Activated T-cell treated with anti-CD3 and anti-CD28 coated beads, Interleukin-2, amount 50 U/mL, for 72 hours (primary cell): Measurements from ENCODE around the gene NDUFAF2. TPM values are rescaled to one million over a fixed set of nuclear protein-coding genes. Genes with fewer than 3 reads are reported as not detected.

Source experiments
- ATAC-seq, 2 donors: fragments of 150-1000 bp; cut with Tn5 transposase; replicated peaks in 1 of 2; 2 replicates each; pipeline ENCODE4 v1.10.0; 2021; ENCODE audit warnings: moderate library complexity in 2 of 2, mild to moderate bottlenecking in 1 of 2
- DNase-seq, 2 donors: peaks; one replicate each; pipeline ENCODE4 v3.0.0; 2021 to 2022; ENCODE audit warnings: mixed read lengths in 1 of 2
- H3K27ac Mint-ChIP-seq: one replicate; pipeline ENCODE4 v1.8.0; 2022; ENCODE audit warnings: mild to moderate bottlenecking, moderate library complexity, mixed read lengths
- H3K27me3 Mint-ChIP-seq: one replicate; pipeline ENCODE4 v1.8.0; 2022; ENCODE audit warnings: low read depth, mixed read lengths
- H3K36me3 Mint-ChIP-seq, 2 donors: one replicate each; pipeline ENCODE4 v1.8.0; 2022; ENCODE audit warnings: mixed read lengths in 2 of 2, mild to moderate bottlenecking in 1 of 2; ENCODE audit not compliant: insufficient read depth in 2 of 2
- H3K4me1 Mint-ChIP-seq: one replicate; pipeline ENCODE4 v1.8.0; 2022; ENCODE audit warnings: low read depth, mixed read lengths
- H3K4me3 Mint-ChIP-seq, 2 donors: one replicate each; pipeline ENCODE4 v1.8.0; 2022; ENCODE audit warnings: mild to moderate bottlenecking in 2 of 2, mixed read lengths in 2 of 2, moderate library complexity in 2 of 2
- H3K9me3 Mint-ChIP-seq, 2 donors: one replicate each; pipeline ENCODE4 v1.8.0; 2022; ENCODE audit warnings: mixed read lengths in 2 of 2
- total RNA-seq, 2 donors: library from RNA; stranded (reverse); gene quantifications; one replicate each; pipeline ENCODE4 v1.2.3, GENCODE V29; 2022

Gene NDUFAF2
- total RNA-seq, 2 donors from 2014 or later, result 29.0 to 29.6 TPM

- H3K4me3 Mint-ChIP-seq, result no peak overlapping the region
- no peak for DNase-seq
- H3K27me3 Mint-ChIP-seq, result no peaks in the 10 kb centered on the region
- peaks cover 2 to 5% of the 10 kb centered on the region in 2 donors for H3K9me3 Mint-ChIP-seq
- peaks cover 14% of the 10 kb centered on the region for H3K4me1 Mint-ChIP-seq
- H3K36me3 Mint-ChIP-seq, result peaks cover 2 to 8% of the 10 kb centered on the region in 2 donors
- peak overlapping the region; percentile 71 for H3K27ac Mint-ChIP-seq
- no peak for ATAC-seq
Observed at GRCh38 chr5:60997721-60998120, 52.7 kb downstream of the NDUFAF2 start.

GRCh38 chr5:61000887-61001286 is 55.9 kb downstream of the NDUFAF2 start:
- Mint-ChIP-seq H3K4me3 (no peak overlapping the region), H3K36me3 (peaks cover 0 to 1% of the 10 kb centered on the region in 2 donors)

GRCh38 chr5:61001647-61002046 is 56.6 kb downstream of the NDUFAF2 start:
- Mint-ChIP-seq H3K36me3 (peaks cover 0 to 1% of the 10 kb centered on the region in 2 donors), H3K27ac (no peak overlapping the region), H3K4me3 (no peak overlapping the region), H3K9me3 (peaks cover 0 to 2% of the 10 kb centered on the region in 2 donors), H3K4me1 (no peaks in the 10 kb centered on the region), H3K27me3 (no peaks in the 10 kb centered on the region)
- DNase-seq, result no peak
- no peak for ATAC-seq

More at GRCh38 chr5:61000887-61001286, 55.9 kb downstream of the NDUFAF2 start:
- Mint-ChIP-seq H3K4me1 (peaks cover 2% of the 10 kb centered on the region), H3K27ac (no peak overlapping the region), H3K9me3 (peaks cover 0 to 2% of the 10 kb centered on the region in 2 donors), H3K27me3 (no peaks in the 10 kb centered on the region)
- DNase-seq (no peak), ATAC-seq (no peak)

GRCh38 chr5:61002611-61003355 is 57.8 kb downstream of the NDUFAF2 start:
- no peak overlapping the region for H3K27ac Mint-ChIP-seq
- DNase-seq (no peak), ATAC-seq (no peak)
- H3K27me3 Mint-ChIP-seq, result no peaks in the 10 kb centered on the region
- no peak overlapping the region for H3K4me3 Mint-ChIP-seq
- H3K9me3 Mint-ChIP-seq, result peaks cover 0 to 2% of the 10 kb centered on the region in 2 donors
- H3K4me1 Mint-ChIP-seq, result no peaks in the 10 kb centered on the region
- H3K36me3 Mint-ChIP-seq, result peaks cover 0 to 1% of the 10 kb centered on the region in 2 donors

- no peaks in the 10 kb centered on the region for H3K27me3 Mint-ChIP-seq
- no peak overlapping the region for H3K27ac Mint-ChIP-seq
- no peak overlapping the region for H3K4me3 Mint-ChIP-seq
- DNase-seq (no peak), ATAC-seq (no peak)
- no peaks in the 10 kb centered on the region for H3K4me1 Mint-ChIP-seq
- H3K36me3 Mint-ChIP-seq, result peaks cover 0 to 1% of the 10 kb centered on the region in 2 donors
- peaks cover 0 to 2% of the 10 kb centered on the region in 2 donors for H3K9me3 Mint-ChIP-seq
Observed at GRCh38 chr5:61004448-61004847, 59.4 kb downstream of the NDUFAF2 start.

GRCh38 chr5:61009907-61010306 is 64.9 kb downstream of the NDUFAF2 start:
- Mint-ChIP-seq H3K27me3 (no peaks in the 10 kb centered on the region), H3K36me3 (no peaks in the 10 kb centered on the region), H3K27ac (no peak overlapping the region), H3K4me1 (no peaks in the 10 kb centered on the region), H3K4me3 (no peak overlapping the region), H3K9me3 (no peaks in the 10 kb centered on the region)
- ATAC-seq (no peak), DNase-seq (no peak)

- Mint-ChIP-seq H3K36me3 (no peaks in the 10 kb centered on the region), H3K9me3 (no peaks in the 10 kb centered on the region), H3K27me3 (no peaks in the 10 kb centered on the region), H3K27ac (no peak overlapping the region), H3K4me1 (no peaks in the 10 kb centered on the region), H3K4me3 (no peak overlapping the region)
- ATAC-seq (no peak), DNase-seq (no peak)
Observed at GRCh38 chr5:61010467-61011454, 65.8 kb downstream of the NDUFAF2 start.

- Mint-ChIP-seq H3K4me1 (no peaks in the 10 kb centered on the region), H3K36me3 (peaks cover 0 to 2% of the 10 kb centered on the region in 2 donors), H3K4me3 (no peak overlapping the region), H3K27me3 (no peaks in the 10 kb centered on the region), H3K27ac (no peak overlapping the region), H3K9me3 (peaks cover 0 to 2% of the 10 kb centered on the region in 2 donors)
- no peak for ATAC-seq
- no peak for DNase-seq
Observed at GRCh38 chr5:61018062-61018461, 73.1 kb downstream of the NDUFAF2 start.

- H3K4me1 Mint-ChIP-seq, result no peaks in the 10 kb centered on the region
- no peaks in the 10 kb centered on the region for H3K27me3 Mint-ChIP-seq
- H3K4me3 Mint-ChIP-seq, result no peak overlapping the region
- DNase-seq (no peak), ATAC-seq (no peak)
- no peak overlapping the region for H3K27ac Mint-ChIP-seq
- H3K36me3 Mint-ChIP-seq, result peaks cover 0 to 2% of the 10 kb centered on the region in 2 donors
- peaks cover 0 to 2% of the 10 kb centered on the region in 2 donors for H3K9me3 Mint-ChIP-seq
Observed at GRCh38 chr5:61019642-61020041, 74.6 kb downstream of the NDUFAF2 start.

- Mint-ChIP-seq H3K9me3 (peaks cover 0 to 2% of the 10 kb centered on the region in 2 donors), H3K27ac (no peak overlapping the region), H3K36me3 (peaks cover 0 to 2% of the 10 kb centered on the region in 2 donors), H3K4me1 (no peaks in the 10 kb centered on the region), H3K27me3 (no peaks in the 10 kb centered on the region), H3K4me3 (no peak overlapping the region)
- DNase-seq (no peak), ATAC-seq (no peak)
Observed at GRCh38 chr5:61020415-61020814, 75.4 kb downstream of the NDUFAF2 start.

GRCh38 chr5:61023131-61023530 is 78.1 kb downstream of the NDUFAF2 start:
- peaks cover 0 to 4% of the 10 kb centered on the region in 2 donors for H3K36me3 Mint-ChIP-seq
- ATAC-seq, result no peak
- no peaks in the 10 kb centered on the region for H3K4me1 Mint-ChIP-seq
- H3K4me3 Mint-ChIP-seq, result no peak overlapping the region
- H3K9me3 Mint-ChIP-seq, result peaks cover 0 to 2% of the 10 kb centered on the region in 2 donors
- DNase-seq, result no peak
- no peak overlapping the region for H3K27ac Mint-ChIP-seq
- no peaks in the 10 kb centered on the region for H3K27me3 Mint-ChIP-seq

GRCh38 chr5:61026004-61026403 is 81.0 kb downstream of the NDUFAF2 start:
- H3K36me3 Mint-ChIP-seq, result peaks cover 0 to 4% of the 10 kb centered on the region in 2 donors
- H3K4me1 Mint-ChIP-seq, result no peaks in the 10 kb centered on the region
- H3K27ac Mint-ChIP-seq, result no peak overlapping the region
- ATAC-seq, result no peak
- no peaks in the 10 kb centered on the region for H3K27me3 Mint-ChIP-seq
- no peak for DNase-seq
- H3K9me3 Mint-ChIP-seq, result peaks cover 0 to 2% of the 10 kb centered on the region in 2 donors
- H3K4me3 Mint-ChIP-seq, result no peak overlapping the region

GRCh38 chr5:61028382-61028781 is 83.4 kb downstream of the NDUFAF2 start:
- Mint-ChIP-seq H3K4me1 (no peaks in the 10 kb centered on the region), H3K27ac (no peak overlapping the region), H3K27me3 (no peaks in the 10 kb centered on the region), H3K4me3 (no peak overlapping the region), H3K36me3 (peaks cover 2 to 12% of the 10 kb centered on the region in 2 donors), H3K9me3 (peaks cover 2 to 8% of the 10 kb centered on the region in 2 donors)
- DNase-seq, result no peak
- ATAC-seq, result no peak
